AG04449 (cell line): Measurements from ENCODE around the gene ATP1A3.
"Not testable (repeated sequence)": the region's sequence is repeated elsewhere in the genome, so short reads cannot be mapped to it uniquely, and the experiment has no call there.

Source experiments
- CTCF ChIA-PET: fragments of 350-600 bp; formaldehyde crosslinking; extraction: SDS; loops from one replicate; lab custom pipeline; 2021; ENCODE audit warnings: antibody characterized with exemption; lab: Yijun Ruan, JAX
- POLR2A ChIA-PET: fragments of 400-600, 350-600 bp; formaldehyde crosslinking; extraction: SDS; loops from one replicate; lab custom pipeline; 2020; ENCODE audit warnings: antibody characterized with exemption, inconsistent platforms; lab: Yijun Ruan, JAX
- DNase-seq: peaks from one replicate; pipeline ENCODE4 v3.0.0-alpha.2; 2010; ENCODE audit warnings: low read depth, low spot score
- H3K4me3 ChIP-seq: 2 replicates; pipeline ENCODE4 v1.5.1; 2011; ENCODE audit warnings: low read depth, mild to moderate bottlenecking, control low read depth, low read length
- CTCF ChIP-seq: IDR thresholded peaks from one replicate; pipeline ENCODE4 v1.5.1; 2011; ENCODE audit warnings: mild to moderate bottlenecking, moderate library complexity, low read length, control low read depth, inconsistent platforms; ENCODE audit not compliant: insufficient read depth; ENCODE audit errors: missing control alignments

ATP1A3 gene

GRCh38 chr19:41997851-41998229, 3.8 kb upstream of the ATP1A3 start:
- H3K4me3 ChIP-seq: no peak overlapping the region
- ChIA-PET CTCF (interaction anchor here (0.6 to 5.2 kb wide), 7 partner anchors 11 to 70 kb away, joined by 3 to 37 read pairs (median 5); no protein-coding TSS in a partner anchor), POLR2A (interaction anchor here (1.5 kb wide), 1 partner anchor 39 kb away, joined by 5 read pairs; the partner anchor contains the start of gene RABAC1)
- no peak for DNase-seq
- no peak for TF ChIP-seq CTCF

GRCh38 chr19:41997121-41997850, 3.3 kb upstream of the ATP1A3 start:
- POLR2A ChIA-PET: interaction anchor here (0.6 to 1.5 kb wide), 3 partner anchors 38 to 1749 kb away, joined by 3 to 5 read pairs (median 3); partner anchors contain the start of gene RABAC1
- CTCF ChIA-PET: interaction anchor here (0.6 to 5.2 kb wide), 7 partner anchors 11 to 71 kb away, joined by 3 to 37 read pairs (median 5); no protein-coding TSS in a partner anchor
- H3K4me3 ChIP-seq: no peak overlapping the region

GRCh38 chr19:41995959-41996797, 2.1 kb upstream of the ATP1A3 start:
- no peak overlapping the region for H3K4me3 ChIP-seq
- ChIA-PET CTCF (interaction anchor here (0.9 to 2.2 kb wide), 6 partner anchors 12 to 41 kb away, joined by 3 to 7 read pairs (median 4); no protein-coding TSS in a partner anchor), POLR2A (interaction anchor here (0.6 to 1.5 kb wide), 2 partner anchors 37 to 1503 kb away, joined by 3 to 5 read pairs; partner anchors contain the start of gene RABAC1)
- no peak for TF ChIP-seq CTCF
- DNase-seq: no peak

More at GRCh38 chr19:41997121-41997850, 3.3 kb upstream of the ATP1A3 start:
- DNase-seq: no peak
- TF ChIP-seq CTCF: no peak

- POLR2A ChIA-PET: no interaction called here
- CTCF ChIA-PET: interaction anchor here (0.9 kb wide), 1 partner anchor 40 kb away, joined by 3 read pairs; no protein-coding TSS in a partner anchor
- TF ChIP-seq CTCF: no peak
- H3K4me3 ChIP-seq: no peak overlapping the region
- no peak for DNase-seq
These were observed 1.2 kb upstream of the ATP1A3 start for GRCh38 chr19:41994994-41995958.

GRCh38 chr19:41994521-41994971, 516 bp upstream of the ATP1A3 start:
- DNase-seq: no peak
- POLR2A ChIA-PET: no interaction called here
- CTCF ChIA-PET: no interaction called here
- no peak overlapping the region for H3K4me3 ChIP-seq
- TF ChIP-seq CTCF: no peak

- POLR2A ChIA-PET, H3K4me3 ChIP-seq, CTCF ChIA-PET, DNase-seq: not testable (repeated sequence)
These were observed 2.0 kb downstream of the ATP1A3 start for GRCh38 chr19:41991925-41992569.
